Measurements from ENCODE around the gene LGI2. TPM values are rescaled to one million over a fixed set of nuclear protein-coding genes. Genes with fewer than 3 reads are reported as not detected.

Gene LGI2
- total RNA-seq, 1 experiment from 2014 or later, result not detected

DNA sequence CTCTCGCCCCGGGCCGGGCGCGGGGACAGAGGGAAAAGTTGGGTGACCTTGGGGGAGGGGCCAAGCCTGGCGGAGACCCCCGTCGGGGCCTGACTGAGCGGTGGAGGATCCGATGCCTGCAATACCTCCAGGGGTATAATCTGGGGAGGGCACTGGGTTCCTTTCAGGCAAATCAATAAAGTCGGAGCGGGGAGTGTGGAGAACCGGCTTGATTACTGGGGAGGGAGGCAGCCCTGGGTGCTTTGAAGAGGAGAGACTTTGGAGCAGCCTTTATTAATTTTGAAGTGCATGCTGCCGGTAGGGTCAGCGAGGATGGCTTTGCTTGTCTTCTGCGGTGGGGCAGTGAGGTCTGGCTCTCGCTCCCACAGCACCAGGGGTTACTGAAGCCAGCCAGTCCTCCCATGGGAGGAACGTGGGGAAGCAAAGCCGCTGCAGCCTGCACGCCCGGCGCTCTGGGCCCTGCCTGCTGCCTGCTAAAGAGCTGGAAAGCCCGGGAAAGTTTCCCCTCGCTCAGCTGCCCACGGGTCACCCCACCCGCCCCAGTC, 403 bp upstream of the LGI2 start:
- Mint-ChIP-seq H3K4me1 (ENCODE audit: insufficient read depth, unreplicated experiment) (no peaks in the 10 kb centered on the region), H3K9me3 (ENCODE audit: unreplicated experiment) (peaks cover 8% of the 10 kb centered on the region), H3K27me3 (ENCODE audit: insufficient read depth, unreplicated experiment) (peaks cover 65% of the 10 kb centered on the region), H3K4me3 (ENCODE audit: unreplicated experiment) (no peak overlapping the region), H3K36me3 (ENCODE audit: insufficient read depth, unreplicated experiment) (no peaks in the 10 kb centered on the region), H3K27ac (ENCODE audit: low read depth, unreplicated experiment) (no peak overlapping the region)
- no TSS peak for BruUV-seq (replicated peaks)
- TF ChIP-seq, protein P1, sequence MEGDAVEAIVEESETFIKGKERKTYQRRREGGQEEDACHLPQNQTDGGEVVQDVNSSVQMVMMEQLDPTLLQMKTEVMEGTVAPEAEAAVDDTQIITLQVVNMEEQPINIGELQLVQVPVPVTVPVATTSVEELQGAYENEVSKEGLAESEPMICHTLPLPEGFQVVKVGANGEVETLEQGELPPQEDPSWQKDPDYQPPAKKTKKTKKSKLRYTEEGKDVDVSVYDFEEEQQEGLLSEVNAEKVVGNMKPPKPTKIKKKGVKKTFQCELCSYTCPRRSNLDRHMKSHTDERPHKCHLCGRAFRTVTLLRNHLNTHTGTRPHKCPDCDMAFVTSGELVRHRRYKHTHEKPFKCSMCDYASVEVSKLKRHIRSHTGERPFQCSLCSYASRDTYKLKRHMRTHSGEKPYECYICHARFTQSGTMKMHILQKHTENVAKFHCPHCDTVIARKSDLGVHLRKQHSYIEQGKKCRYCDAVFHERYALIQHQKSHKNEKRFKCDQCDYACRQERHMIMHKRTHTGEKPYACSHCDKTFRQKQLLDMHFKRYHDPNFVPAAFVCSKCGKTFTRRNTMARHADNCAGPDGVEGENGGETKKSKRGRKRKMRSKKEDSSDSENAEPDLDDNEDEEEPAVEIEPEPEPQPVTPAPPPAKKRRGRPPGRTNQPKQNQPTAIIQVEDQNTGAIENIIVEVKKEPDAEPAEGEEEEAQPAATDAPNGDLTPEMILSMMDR (IDR thresholded peaks at IDR 0.05; ENCODE audit: unreplicated experiment), result no peak
- ChIA-PET CTCF (interaction anchor here (0.7 to 1.8 kb wide), 2 partner anchors 12 to 50 kb away, joined by 3 to 7 read pairs; no protein-coding TSS in a partner anchor), POLR2A (no interaction called here)
- no peak for DNase-seq (ENCODE audit: unreplicated experiment)
- intact Hi-C loops (cut with micrococcal nuclease), result no loop called here

DNA sequence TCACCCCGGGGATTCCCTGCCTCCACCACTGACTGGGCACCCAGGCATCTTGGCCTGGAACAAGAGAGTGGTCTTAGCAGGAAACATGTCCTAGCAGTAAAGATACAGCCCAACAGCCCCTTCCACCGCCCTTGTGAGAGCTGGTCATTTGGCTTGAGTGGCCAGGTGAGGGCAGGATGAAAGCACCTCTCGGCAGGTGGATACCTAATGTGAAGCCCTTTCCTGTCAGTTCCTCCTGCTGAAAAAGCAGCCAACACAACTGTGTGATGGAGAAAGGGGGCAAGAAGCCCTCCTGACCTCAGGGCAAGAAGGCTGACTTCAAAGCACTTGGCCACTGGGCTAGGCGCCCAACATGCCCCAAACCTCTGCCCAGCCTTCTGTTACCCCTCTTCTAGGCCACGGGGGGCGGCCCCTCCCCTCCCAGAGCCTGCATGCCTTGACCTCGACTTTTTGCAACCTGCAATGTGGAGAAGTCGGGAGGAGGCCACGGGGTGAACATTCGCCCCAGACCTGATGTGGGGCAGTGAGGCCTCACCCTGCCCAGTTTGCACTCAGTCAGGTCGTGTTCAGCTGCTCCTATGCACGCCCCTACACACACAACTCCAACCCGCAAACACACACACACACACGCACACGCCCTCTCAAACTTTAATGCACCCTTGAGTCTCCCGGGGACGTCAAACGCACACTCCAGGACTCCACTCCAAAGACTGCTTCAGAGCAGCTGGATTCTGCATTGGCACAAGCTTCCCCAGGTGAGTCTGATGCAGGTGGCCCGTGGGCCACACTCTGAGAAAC, 1.1 kb downstream of the LGI2 start:
- intact Hi-C loops (cut with micrococcal nuclease), result no loop called here
- H3K4me1 Mint-ChIP-seq (ENCODE audit: insufficient read depth, unreplicated experiment), result no peaks in the 10 kb centered on the region
- POLR2A ChIA-PET, result no interaction called here
- TF ChIP-seq, protein P1 (IDR thresholded peaks at IDR 0.05; ENCODE audit: unreplicated experiment), result no peak
- H3K27ac Mint-ChIP-seq (ENCODE audit: low read depth, unreplicated experiment), result no peak overlapping the region
- no peak for DNase-seq (ENCODE audit: unreplicated experiment)
- H3K36me3 Mint-ChIP-seq (ENCODE audit: insufficient read depth, unreplicated experiment), result no peaks in the 10 kb centered on the region
- H3K4me3 Mint-ChIP-seq (ENCODE audit: unreplicated experiment), result peak overlapping the region; percentile 15
- H3K27me3 Mint-ChIP-seq (ENCODE audit: insufficient read depth, unreplicated experiment), result peaks cover 51% of the 10 kb centered on the region
- H3K9me3 Mint-ChIP-seq (ENCODE audit: unreplicated experiment), result peaks cover 7% of the 10 kb centered on the region
- CTCF ChIA-PET, result no interaction called here
- BruUV-seq (replicated peaks), result no TSS peak

DNA sequence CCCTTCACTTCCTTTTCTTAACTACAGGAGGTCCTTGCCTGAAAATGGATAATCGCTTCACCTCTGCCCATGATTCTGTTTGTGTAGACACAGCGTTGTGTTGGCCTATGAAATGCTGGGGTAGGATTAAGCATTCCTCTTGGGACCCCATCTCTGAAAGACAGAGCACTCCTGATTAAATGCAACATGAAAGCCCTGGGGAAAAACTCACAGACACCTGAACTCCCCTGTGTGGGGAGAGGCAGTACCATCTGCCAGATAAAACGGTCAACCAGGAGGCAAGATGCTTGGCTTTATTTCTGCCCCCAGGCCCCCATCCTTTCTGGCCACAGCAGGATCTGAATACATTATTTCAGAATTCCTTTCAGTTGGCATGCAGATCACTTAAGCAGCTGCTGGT, 1.9 kb downstream of the LGI2 start:
- Mint-ChIP-seq H3K4me3 (ENCODE audit: unreplicated experiment) (no peak overlapping the region), H3K27me3 (ENCODE audit: insufficient read depth, unreplicated experiment) (peaks cover 42% of the 10 kb centered on the region), H3K9me3 (ENCODE audit: unreplicated experiment) (no peaks in the 10 kb centered on the region), H3K4me1 (ENCODE audit: insufficient read depth, unreplicated experiment) (no peaks in the 10 kb centered on the region), H3K27ac (ENCODE audit: low read depth, unreplicated experiment) (no peak overlapping the region), H3K36me3 (ENCODE audit: insufficient read depth, unreplicated experiment) (no peaks in the 10 kb centered on the region)
- no peak for DNase-seq (ENCODE audit: unreplicated experiment)
- intact Hi-C loops (cut with micrococcal nuclease), result no loop called here
- TF ChIP-seq, protein P1 (IDR thresholded peaks at IDR 0.05; ENCODE audit: unreplicated experiment), result no peak
- CTCF ChIA-PET, result no interaction called here
- BruUV-seq (replicated peaks), result no TSS peak
- POLR2A ChIA-PET, result no interaction called here

DNA sequence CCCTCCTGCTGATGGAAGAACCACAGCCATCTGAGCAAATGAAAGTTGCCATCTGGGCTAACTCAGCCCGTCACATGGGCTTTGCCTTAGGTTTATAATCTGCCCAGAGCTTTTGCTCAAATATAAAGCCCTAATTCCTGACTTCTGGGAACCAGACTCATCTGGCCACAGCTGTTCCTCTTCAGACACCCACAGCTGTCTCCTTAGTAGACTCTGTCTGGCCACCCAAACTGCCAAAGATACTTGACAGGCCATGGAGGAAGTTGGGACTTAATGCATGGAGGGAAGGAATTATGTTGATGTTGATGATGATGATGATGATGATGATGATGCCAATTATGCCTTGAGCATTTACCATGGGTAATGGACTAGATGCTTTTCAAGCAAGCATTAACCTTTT, 8.0 kb downstream of the LGI2 start:
- POLR2A ChIA-PET, result no interaction called here
- BruUV-seq (replicated peaks), result no TSS peak
- DNase-seq (ENCODE audit: unreplicated experiment), result no peak
- CTCF ChIA-PET, result interaction anchor here (0.8 to 1.2 kb wide), 2 partner anchors 109 to 122 kb away, joined by 3 to 5 read pairs; no protein-coding TSS in a partner anchor
- Mint-ChIP-seq H3K27me3 (ENCODE audit: insufficient read depth, unreplicated experiment) (no peaks in the 10 kb centered on the region), H3K36me3 (ENCODE audit: insufficient read depth, unreplicated experiment) (no peaks in the 10 kb centered on the region), H3K9me3 (ENCODE audit: unreplicated experiment) (no peaks in the 10 kb centered on the region), H3K4me1 (ENCODE audit: insufficient read depth, unreplicated experiment) (peaks cover 21% of the 10 kb centered on the region), H3K27ac (ENCODE audit: low read depth, unreplicated experiment) (no peak overlapping the region), H3K4me3 (ENCODE audit: unreplicated experiment) (no peak overlapping the region)
- TF ChIP-seq, protein P1 (IDR thresholded peaks at IDR 0.05; ENCODE audit: unreplicated experiment), result no peak
- intact Hi-C loops (cut with micrococcal nuclease), result no loop called here
